HepG2 (cell line): ENCODE measurements around the gene ACSM3. TPM values are rescaled to one million over a fixed set of nuclear protein-coding genes. Genes with fewer than 3 reads are reported as not detected.
A peak's percentile ranks its signal among the peaks of the same experiment; 100 is the strongest.

Source experiments
- BCL6 ChIP-seq: IDR thresholded peaks from 2 replicates; pipeline ENCODE4 v1.6.1; 2016; ENCODE audit warnings: missing genetic modification reagents, missing compliant biosample characterization
- BRCA1 ChIP-seq: sonication (generic); formaldehyde crosslinking; IDR thresholded peaks from 2 replicates; pipeline ENCODE4 v1.4.0; 2020; ENCODE audit warnings: missing genetic modification reagents
- E2F1 ChIP-seq: sonication (generic); formaldehyde crosslinking; IDR thresholded peaks from 2 replicates; pipeline ENCODE4 v1.5.0; 2020; ENCODE audit warnings: missing genetic modification reagents
- HNRNPK ChIP-seq: fragments of 200-400 bp; formaldehyde crosslinking; IDR thresholded peaks from 2 replicates; pipeline ENCODE4 v1.6.1; 2018; ENCODE audit warnings: low read length, low read depth, moderate library complexity, mild to moderate bottlenecking; ENCODE audit not compliant: poor library complexity, severe bottlenecking
- IKZF5 ChIP-seq: IDR thresholded peaks from 2 replicates; pipeline ENCODE4 v1.6.1; 2018; ENCODE audit warnings: missing genetic modification reagents, mild to moderate bottlenecking, missing compliant biosample characterization
- KAT2B ChIP-seq: fragments of 150-350 bp; IDR thresholded peaks from 2 replicates; pipeline ENCODE4 v1.6.1; 2014; ENCODE audit warnings: low read depth, low read length, borderline replicate concordance
- PTBP1 ChIP-seq: fragments of 200-400 bp; formaldehyde crosslinking; IDR thresholded peaks from 2 replicates; pipeline ENCODE4 v1.6.1; 2018; ENCODE audit warnings: low read length, low read depth; ENCODE audit not compliant: poor library complexity, severe bottlenecking
- SMYD3 ChIP-seq: sonication (generic); formaldehyde crosslinking; IDR thresholded peaks from 2 replicates; pipeline ENCODE4 v1.8.1; 2023; ENCODE audit warnings: mild to moderate bottlenecking, missing genetic modification reagents
- SOX6 ChIP-seq, 2 experiments: fragments of 450-650 bp in 1 of 2; sonication (generic) in 1 of 2; formaldehyde crosslinking in 1 of 2; IDR thresholded peaks; 2 replicates each; pipeline versions ENCODE4 v1.4.0 to v1.6.1; 2017 to 2020; ENCODE audit warnings: antibody characterized with exemption in 1 of 2, mild to moderate bottlenecking in 1 of 2, missing genetic modification reagents in 1 of 2
- SP140L ChIP-seq: sonication (generic); formaldehyde crosslinking; IDR thresholded peaks from 2 replicates; pipeline ENCODE4 v1.4.0; 2020; ENCODE audit warnings: missing genetic modification reagents, borderline replicate concordance
- TARDBP ChIP-seq: sonication (generic); formaldehyde crosslinking; IDR thresholded peaks from 2 replicates; pipeline ENCODE4 v1.8.0; 2022; ENCODE audit warnings: mild to moderate bottlenecking, missing genetic modification reagents
- TGIF2 ChIP-seq: IDR thresholded peaks from 2 replicates; pipeline ENCODE4 v1.6.1; 2016; ENCODE audit warnings: control low read depth, missing compliant biosample characterization
- ZC3H13 ChIP-seq: sonication (generic); formaldehyde crosslinking; IDR thresholded peaks from 2 replicates; pipeline ENCODE4 v1.8.1; 2023; ENCODE audit warnings: mild to moderate bottlenecking, missing genetic modification reagents, moderate library complexity
- ZMAT5 ChIP-seq: sonication (generic); formaldehyde crosslinking; IDR thresholded peaks from 2 replicates; pipeline ENCODE4 v1.5.0; 2020; ENCODE audit warnings: mild to moderate bottlenecking, low read depth, missing genetic modification reagents, borderline replicate concordance
- ZNF274 ChIP-seq: sonication (generic); formaldehyde crosslinking; IDR thresholded peaks from 2 replicates; pipeline ENCODE4 v1.5.1; 2020; ENCODE audit warnings: mild to moderate bottlenecking, missing genetic modification reagents
- ZNF574 ChIP-seq: sonication (generic); formaldehyde crosslinking; IDR thresholded peaks from 2 replicates; pipeline ENCODE4 v1.4.0; 2020; ENCODE audit warnings: missing genetic modification reagents
- ZNF883 ChIP-seq: sonication (generic); formaldehyde crosslinking; IDR thresholded peaks from 2 replicates; pipeline ENCODE4 v1.5.1; 2020; ENCODE audit warnings: mild to moderate bottlenecking, missing genetic modification reagents; ENCODE audit errors: not compliant biosample characterization
- polyA plus RNA-seq, 8 experiments: library from polyadenylated mRNA; depleted of rRNA in 3 of 8; stranded (reverse) in 7 of 8; unstranded in 1 of 8; fragments of >200 nt; fragmentation: Illumina TruSeq in 4 of 8; extraction: Trizol in 4 of 8; gene quantifications; 2 replicates each; pipeline versions ENCODE4 v1.2.1 to v1.2.3, GENCODE V29; 2011 to 2016; ENCODE audit warnings: low read depth in 4 of 8, missing spikeins in 1 of 8, mixed read lengths in 1 of 8; ENCODE audit not compliant: insufficient read depth in 1 of 8
- total RNA-seq, 5 experiments: library from RNA; depleted of rRNA; stranded (reverse); fragments of >200 nt; fragmentation: Illumina TruSeq; extraction: Trizol; gene quantifications; 2 replicates each; pipeline ENCODE4 v1.2.3, GENCODE V29; 2016; ENCODE audit warnings: low read depth in 1 of 5
- TF ChIP-seq, protein P1 (sequence below): sonication (generic); formaldehyde crosslinking; IDR thresholded peaks from 2 replicates; pipeline ENCODE4 v1.8.1; 2022; ENCODE audit warnings: low read depth, mild to moderate bottlenecking, missing genetic modification reagents
- TF ChIP-seq, protein P2 (sequence below): sonication (generic); formaldehyde crosslinking; IDR thresholded peaks from 2 replicates; pipeline ENCODE4 v1.8.1; 2023; ENCODE audit warnings: mild to moderate bottlenecking, missing genetic modification reagents

ACSM3 gene
- total and polyA plus RNA-seq, 2 of the 13 experiments (the other 11 are each of a cell fraction or from before 2014, with no cell fraction given) = 74.0 to 108 TPM

DNA sequence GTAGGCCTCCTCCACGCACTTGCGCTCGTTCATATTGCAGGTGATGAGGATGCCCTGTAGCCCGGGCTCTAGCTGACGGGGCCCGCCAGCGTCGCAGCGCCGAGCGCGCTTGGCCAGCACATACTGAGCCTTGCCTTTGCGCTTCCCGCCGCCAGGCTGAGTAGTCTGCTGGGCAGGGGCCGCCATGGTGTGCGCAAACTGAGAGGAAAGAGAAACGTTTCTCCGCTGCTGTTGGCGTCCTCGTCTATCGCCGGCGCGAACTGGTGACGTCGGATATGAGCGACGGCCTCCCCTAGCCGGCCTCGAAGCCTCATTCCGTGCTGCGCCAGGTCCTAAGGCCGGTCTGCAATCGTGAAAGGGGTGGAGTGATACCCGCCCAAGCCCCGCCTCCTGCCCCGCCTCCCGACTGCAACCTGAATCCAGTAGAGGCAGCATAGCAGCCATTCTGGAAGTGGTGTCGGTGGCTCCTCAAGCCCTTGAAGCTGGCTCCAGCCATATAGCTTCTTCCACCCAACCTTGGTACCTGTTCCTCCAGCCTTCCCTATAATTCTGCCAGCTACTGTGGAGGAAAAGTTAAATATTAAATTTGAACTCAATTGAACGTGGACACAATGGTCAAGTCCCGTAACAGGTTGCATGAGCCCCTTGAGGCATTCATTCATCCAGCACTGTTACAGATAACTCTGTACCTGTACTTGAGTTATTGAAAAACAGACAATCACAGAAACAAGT lies 22.1 kb upstream of the ACSM3 start, which contains the start of gene THUMPD1 (continued):
- TF ChIP-seq IKZF5 = peak; percentile 96
- TF ChIP-seq SP140L (CRISPR knock-in tag) = peak; percentile 89; the same call in 1 of the 2 replicates
- TF ChIP-seq BRCA1 (CRISPR knock-in tag) = peak; percentile 89; the same call in 1 of the 2 replicates
- peak; percentile 69 for TF ChIP-seq BCL6 (CRISPR knock-in tag)
- TF ChIP-seq ZNF883 (CRISPR knock-in tag) = peak; percentile 90
- TF ChIP-seq SOX6 (IDR thresholded peaks at IDR 0.05) = no peak
- peak; percentile 74 for TF ChIP-seq SOX6 (CRISPR knock-in tag; IDR thresholded peaks at IDR 0.05)
- TF ChIP-seq PTBP1 = peak; percentile 34
- no peak for TF ChIP-seq SMYD3 (CRISPR knock-in tag)
- peak; percentile 81 for TF ChIP-seq E2F1 (CRISPR knock-in tag)
- TF ChIP-seq ZNF574 (CRISPR knock-in tag) = peak; percentile 95
- peak; percentile 65 for TF ChIP-seq ZC3H13
- TF ChIP-seq, protein P1, sequence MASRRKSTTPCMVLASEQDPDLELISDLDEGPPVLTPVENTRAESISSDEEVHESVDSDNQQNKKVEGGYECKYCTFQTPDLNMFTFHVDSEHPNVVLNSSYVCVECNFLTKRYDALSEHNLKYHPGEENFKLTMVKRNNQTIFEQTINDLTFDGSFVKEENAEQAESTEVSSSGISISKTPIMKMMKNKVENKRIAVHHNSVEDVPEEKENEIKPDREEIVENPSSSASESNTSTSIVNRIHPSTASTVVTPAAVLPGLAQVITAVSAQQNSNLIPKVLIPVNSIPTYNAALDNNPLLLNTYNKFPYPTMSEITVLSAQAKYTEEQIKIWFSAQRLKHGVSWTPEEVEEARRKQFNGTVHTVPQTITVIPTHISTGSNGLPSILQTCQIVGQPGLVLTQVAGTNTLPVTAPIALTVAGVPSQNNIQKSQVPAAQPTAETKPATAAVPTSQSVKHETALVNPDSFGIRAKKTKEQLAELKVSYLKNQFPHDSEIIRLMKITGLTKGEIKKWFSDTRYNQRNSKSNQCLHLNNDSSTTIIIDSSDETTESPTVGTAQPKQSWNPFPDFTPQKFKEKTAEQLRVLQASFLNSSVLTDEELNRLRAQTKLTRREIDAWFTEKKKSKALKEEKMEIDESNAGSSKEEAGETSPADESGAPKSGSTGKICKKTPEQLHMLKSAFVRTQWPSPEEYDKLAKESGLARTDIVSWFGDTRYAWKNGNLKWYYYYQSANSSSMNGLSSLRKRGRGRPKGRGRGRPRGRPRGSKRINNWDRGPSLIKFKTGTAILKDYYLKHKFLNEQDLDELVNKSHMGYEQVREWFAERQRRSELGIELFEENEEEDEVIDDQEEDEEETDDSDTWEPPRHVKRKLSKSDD (CRISPR knock-in tag) = peak; percentile 99
- no peak for TF ChIP-seq HNRNPK
- TF ChIP-seq, protein P2, sequence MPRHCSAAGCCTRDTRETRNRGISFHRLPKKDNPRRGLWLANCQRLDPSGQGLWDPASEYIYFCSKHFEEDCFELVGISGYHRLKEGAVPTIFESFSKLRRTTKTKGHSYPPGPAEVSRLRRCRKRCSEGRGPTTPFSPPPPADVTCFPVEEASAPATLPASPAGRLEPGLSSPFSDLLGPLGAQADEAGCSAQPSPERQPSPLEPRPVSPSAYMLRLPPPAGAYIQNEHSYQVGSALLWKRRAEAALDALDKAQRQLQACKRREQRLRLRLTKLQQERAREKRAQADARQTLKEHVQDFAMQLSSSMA (CRISPR knock-in tag) = peak; percentile 91; the same call in 1 of the 2 replicates
- peak; percentile 96 for TF ChIP-seq TARDBP (CRISPR knock-in tag)
- TF ChIP-seq ZMAT5 (CRISPR knock-in tag) = no peak
- TF ChIP-seq KAT2B = no peak
- peak; percentile 95; the same call in 1 of the 2 replicates for TF ChIP-seq TGIF2 (CRISPR knock-in tag)
- TF ChIP-seq ZNF274 (CRISPR knock-in tag) = peak; percentile 91
